HEK293T (cell line): ENCODE data around the gene ZNF738.
A peak's percentile ranks its signal among the peaks of the same experiment; 100 is the strongest.
"Not testable (repeated sequence)": the region's sequence is repeated elsewhere in the genome, so short reads cannot be mapped to it uniquely, and the experiment has no call there.

Source experiments
- CTCF ChIA-PET: fragments of 350-600 bp; formaldehyde crosslinking; extraction: SDS; loops from one replicate; lab custom pipeline; 2021; ENCODE audit warnings: antibody characterized with exemption, inconsistent platforms; lab: Yijun Ruan, JAX
- POLR2A ChIA-PET: fragments of 350-600 bp; formaldehyde crosslinking; extraction: SDS; loops from one replicate; lab custom pipeline; 2020; ENCODE audit warnings: antibody characterized with exemption, inconsistent platforms; lab: Yijun Ruan, JAX
- DNase-seq: peaks from one replicate; pipeline ENCODE4 v3.0.0; 2012; ENCODE audit warnings: mixed read lengths; ENCODE audit errors: extremely low spot score
- ARNT ChIP-seq: fragments of 450-650 bp; IDR thresholded peaks from 2 replicates; pipeline ENCODE4 v1.6.1; 2017; ENCODE audit warnings: mild to moderate bottlenecking
- BHLHE40 ChIP-seq: fragments of 450-650 bp; IDR thresholded peaks from 2 replicates; pipeline ENCODE4 v1.6.1; 2016; ENCODE audit warnings: mild to moderate bottlenecking, moderate library complexity, borderline replicate concordance
- CTBP1 ChIP-seq: fragments of 450-650 bp; IDR thresholded peaks from 2 replicates; pipeline ENCODE4 v1.6.1; 2016; ENCODE audit warnings: borderline replicate concordance
- ELF4 ChIP-seq: fragments of 450-650 bp; IDR thresholded peaks from 2 replicates; pipeline ENCODE4 v1.6.1; 2017; ENCODE audit warnings: antibody characterized with exemption
- FOXA1 ChIP-seq: fragments of 450-650 bp; IDR thresholded peaks from 2 replicates; pipeline ENCODE4 v1.6.1; 2016; ENCODE audit warnings: mild to moderate bottlenecking
- FOXK2 ChIP-seq: fragments of 450-650 bp; IDR thresholded peaks from 2 replicates; pipeline ENCODE4 v1.6.1; 2016; ENCODE audit warnings: mild to moderate bottlenecking
- FOXM1 ChIP-seq: fragments of 450-650 bp; IDR thresholded peaks from 2 replicates; pipeline ENCODE4 v1.6.1; 2017; ENCODE audit warnings: mild to moderate bottlenecking, borderline replicate concordance
- HDGF ChIP-seq: fragments of 450-650 bp; IDR thresholded peaks from 2 replicates; pipeline ENCODE4 v1.6.1; 2017; ENCODE audit warnings: antibody characterized with exemption, borderline replicate concordance
- L3MBTL2 ChIP-seq: fragments of 450-650 bp; conservative IDR thresholded peaks from 2 replicates; pipeline ENCODE4 v1.6.1; 2016; ENCODE audit warnings: mild to moderate bottlenecking
- LEF1 ChIP-seq: fragments of 450-650 bp; IDR thresholded peaks from 2 replicates; pipeline ENCODE4 v1.6.1; 2017; ENCODE audit warnings: mild to moderate bottlenecking, borderline replicate concordance
- NFRKB ChIP-seq: fragments of 450-650 bp; IDR thresholded peaks from 2 replicates; pipeline ENCODE4 v1.6.1; 2016; ENCODE audit warnings: mild to moderate bottlenecking, moderate library complexity
- PKNOX1 ChIP-seq: fragments of 450-650 bp; IDR thresholded peaks from 2 replicates; pipeline ENCODE4 v1.6.1; 2016
- SP1 ChIP-seq: fragments of 450-650 bp; IDR thresholded peaks from 2 replicates; pipeline ENCODE4 v1.6.1; 2017
- SUZ12 ChIP-seq: fragments of 450-650 bp; IDR thresholded peaks from 2 replicates; pipeline ENCODE4 v1.6.1; 2016; ENCODE audit warnings: mild to moderate bottlenecking
- TARDBP ChIP-seq: fragments of 450-650 bp; IDR thresholded peaks from 2 replicates; pipeline ENCODE4 v1.6.1; 2016
- ZNF384 ChIP-seq: fragments of 450-650 bp; IDR thresholded peaks from 2 replicates; pipeline ENCODE4 v1.6.1; 2016

ZNF738 gene

GRCh38 chr19:21322528-21322927 lies 36.3 kb upstream of the ZNF738 start:
- CTCF ChIA-PET, result no interaction called here
- DNase-seq, result no peak

GRCh38 chr19:21323000-21323399 lies 35.8 kb upstream of the ZNF738 start:
- TF ChIP-seq FOXK2 (no peak), L3MBTL2 (no peak), ELF4 (no peak), SP1 (no peak), BHLHE40 (no peak), FOXA1 (no peak), TARDBP (no peak), NFRKB (no peak), PKNOX1 (no peak)
- ChIA-PET POLR2A (no interaction called here), CTCF (no interaction called here)
- no peak for DNase-seq

More at GRCh38 chr19:21322528-21322927, 36.3 kb upstream of the ZNF738 start:
- TF ChIP-seq LEF1, result no peak
- no peak for TF ChIP-seq ELF4
- no peak for TF ChIP-seq FOXA1
- TF ChIP-seq L3MBTL2, result no peak
- no peak for TF ChIP-seq SUZ12
- TF ChIP-seq FOXK2, result no peak
- TF ChIP-seq FOXM1, result no peak
- POLR2A ChIA-PET, result no interaction called here

GRCh38 chr19:21326169-21326568 lies 32.6 kb upstream of the ZNF738 start:
- DNase-seq, result no peak
- CTCF ChIA-PET, result no interaction called here
- TF ChIP-seq FOXA1, result no peak
- no peak for TF ChIP-seq ELF4
- no peak for TF ChIP-seq SUZ12
- POLR2A ChIA-PET, result no interaction called here

- no peak for DNase-seq
- TF ChIP-seq L3MBTL2, result no peak
- no peak for TF ChIP-seq ELF4
- TF ChIP-seq NFRKB, result no peak
- no peak for TF ChIP-seq FOXM1
- no peak for TF ChIP-seq PKNOX1
- ChIA-PET CTCF (no interaction called here), POLR2A (interaction anchor here (0.5 to 1.7 kb wide), 7 partner anchors 10 to 1660 kb away, joined by 3 to 16 read pairs (median 7); partner anchors contain the start of genes ZNF101, ZNF14, ZNF493 and ZNF738)
Measured at GRCh38 chr19:21328406-21328805, 30.4 kb upstream of the ZNF738 start.

GRCh38 chr19:21328885-21329605 lies 29.8 kb upstream of the ZNF738 start, which contains the start of gene ZNF708:
TSS of gene ZNF708 (minus strand) at chr19:21329410. CDS start at chr19:21329212, 198 bp downstream.
- ChIA-PET POLR2A (interaction anchor here (0.5 to 1.7 kb wide), 14 partner anchors 9 to 1660 kb away, joined by 3 to 16 read pairs (median 4); partner anchors contain the start of genes ZNF101, ZNF14, ZNF429 and ZNF430), CTCF (interaction anchor here (0.6 kb wide), 1 partner anchor 25 kb away, joined by 3 read pairs; no protein-coding TSS in a partner anchor)
- peak; percentile 81 for DNase-seq
- TF ChIP-seq ARNT (no peak), PKNOX1 (peak; percentile 30; the same call in 1 of the 2 replicates), ELF4 (peak; percentile 66), L3MBTL2 (peak; percentile 40), TARDBP (no peak), SUZ12 (no peak), ZNF384 (no peak), FOXM1 (no peak)

GRCh38 chr19:21335721-21336120 lies 23.1 kb upstream of the ZNF738 start:
- POLR2A ChIA-PET, result no interaction called here
- no peak for DNase-seq
- TF ChIP-seq BHLHE40 (no peak), ARNT (no peak), SUZ12 (no peak), TARDBP (no peak), FOXA1 (no peak), ELF4 (no peak), FOXK2 (no peak), ZNF384 (no peak), HDGF (no peak), PKNOX1 (no peak), L3MBTL2 (no peak), CTBP1 (no peak), SP1 (no peak)
- CTCF ChIA-PET, result no interaction called here

- CTCF ChIA-PET, DNase-seq, POLR2A ChIA-PET: not testable (repeated sequence)
Measured at GRCh38 chr19:21344841-21345240, 14.0 kb upstream of the ZNF738 start.
